HEK293T (cell line): ENCODE data around the gene ERVMER34-1.

Experiments
- ARNT ChIP-seq: fragments of 450-650 bp; IDR thresholded peaks from 2 replicates; pipeline ENCODE4 v1.6.1; 2017; ENCODE audit warnings: mild to moderate bottlenecking
- HDGF ChIP-seq: fragments of 450-650 bp; IDR thresholded peaks from 2 replicates; pipeline ENCODE4 v1.6.1; 2017; ENCODE audit warnings: antibody characterized with exemption, borderline replicate concordance
- SP1 ChIP-seq: fragments of 450-650 bp; IDR thresholded peaks from 2 replicates; pipeline ENCODE4 v1.6.1; 2017

DNA sequence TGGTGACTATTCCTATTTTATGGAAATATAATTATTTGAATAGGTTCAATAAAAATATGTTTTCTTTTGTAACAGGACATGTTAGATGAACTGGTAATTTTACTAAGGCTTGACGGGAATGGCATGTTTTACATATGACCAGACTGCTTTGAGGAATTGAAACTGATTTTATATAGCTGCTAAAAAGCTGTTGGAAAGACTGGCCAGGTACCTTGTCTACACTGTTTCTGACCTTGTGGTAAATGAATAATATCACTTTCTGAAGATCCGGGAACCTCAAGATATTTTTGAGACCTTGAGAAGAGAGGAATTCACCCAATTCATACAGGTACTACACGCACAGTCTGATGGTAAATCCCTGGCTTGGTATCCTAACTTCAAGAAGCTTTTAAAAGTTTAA, 50.0 kb downstream of the ERVMER34-1 start:
- no peak for TF ChIP-seq SP1
- no peak for TF ChIP-seq HDGF
- TF ChIP-seq ARNT = no peak
